Urinary bladder (tissue), 4 donors: ENCODE data around the gene FMN2. TPM values are rescaled to one million over a fixed set of nuclear protein-coding genes. Genes with fewer than 3 reads are reported as not detected.

Source experiments
- DNase-seq: peaks from one replicate; pipeline ENCODE4 v3.0.0-alpha.2; 2015; ENCODE audit errors: extremely low spot score
- H3K27ac ChIP-seq: one replicate; pipeline ENCODE4 v1.5.1; 2013; ENCODE audit warnings: low read depth, mild to moderate bottlenecking, moderate library complexity
- H3K36me3 ChIP-seq: one replicate; pipeline ENCODE4 v1.6.1; 2013; ENCODE audit warnings: mild to moderate bottlenecking, moderate library complexity; ENCODE audit not compliant: insufficient read depth
- H3K4me1 ChIP-seq: one replicate; pipeline ENCODE4 v1.6.1; 2013; ENCODE audit warnings: mild to moderate bottlenecking, moderate library complexity; ENCODE audit not compliant: insufficient read depth
- H3K4me3 ChIP-seq: one replicate; pipeline ENCODE4 v1.5.1; 2013; ENCODE audit warnings: low read depth, low read length
- WGBS: extraction: QIAGEN DNeasy Blood & Tissue Kit; methylation state at CpG from one replicate; pipeline ENCODE4 v1.1.7; 2013; 5-methylcytosine and 5-hydroxymethylcytosine counted together
- polyA plus RNA-seq: library from polyadenylated mRNA; stranded (reverse); fragments of 200-250 nt; gene quantifications from one replicate; pipeline ENCODE4 v1.2.3, GENCODE V29; 2013
- total RNA-seq: library from RNA; depleted of rRNA; stranded (reverse); fragments of >200 nt; gene quantifications from one replicate; pipeline ENCODE4 v1.2.3, GENCODE V29; 2014
- donor health status: healthy with polysubstance abuse.
- donor health status: healthy.

FMN2 gene
- total and polyA plus RNA-seq, 2 donors: 0.23 to 2.6 TPM

DNA sequence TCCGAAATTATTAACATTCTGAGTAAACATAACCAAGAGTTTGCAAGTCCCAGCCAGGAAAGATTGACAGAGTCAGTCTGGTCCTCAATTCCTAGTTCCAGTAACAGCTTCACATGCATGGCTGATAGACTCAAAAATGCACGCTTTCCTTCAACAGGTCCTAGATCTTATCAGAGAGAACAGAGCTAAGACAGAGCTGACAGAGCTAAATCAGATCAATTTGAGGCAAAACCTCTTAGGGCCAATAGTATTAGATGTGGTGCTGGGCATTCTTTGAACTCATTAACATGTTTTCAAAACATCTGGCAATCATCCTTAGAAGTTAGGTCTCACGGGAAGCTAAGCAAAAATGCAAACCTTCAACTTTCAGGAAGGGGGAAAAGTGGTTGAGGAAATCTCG lies 406.2 kb downstream of the FMN2 start:
- no peak overlapping the region for H3K27ac ChIP-seq
- H3K36me3 ChIP-seq: no peaks in the 10 kb centered on the region
- WGBS: 68% methylated on average over 4 of the region's 4 CpGs
- no peak for DNase-seq
- H3K4me1 ChIP-seq: no peaks in the 10 kb centered on the region
- H3K4me3 ChIP-seq: no peak overlapping the region

DNA sequence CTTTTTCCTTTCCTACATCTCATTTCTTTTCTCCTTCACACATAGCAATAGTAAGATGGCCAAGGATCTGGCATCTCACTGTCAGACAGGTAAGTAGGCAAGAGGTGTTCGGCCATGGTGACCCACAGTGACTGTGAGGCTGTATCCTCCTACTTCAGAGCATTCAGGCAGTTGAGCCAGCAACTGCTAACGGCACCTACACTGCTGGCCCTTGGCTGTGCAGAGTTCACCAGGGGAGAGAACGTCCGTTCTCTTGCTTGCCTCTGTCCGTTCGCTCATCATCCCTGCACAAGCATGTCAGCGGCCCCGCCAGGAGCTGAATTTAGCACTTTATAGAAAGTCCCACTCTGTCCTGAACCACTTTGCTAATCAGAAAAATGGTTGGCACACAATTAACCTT lies 406.7 kb downstream of the FMN2 start:
- Histone ChIP-seq H3K4me1 (no peaks in the 10 kb centered on the region), H3K36me3 (no peaks in the 10 kb centered on the region), H3K4me3 (no peak overlapping the region), H3K27ac (no peak overlapping the region)
- WGBS: 95% methylated on average over 8 of the region's 8 CpGs
- DNase-seq: no peak

DNA sequence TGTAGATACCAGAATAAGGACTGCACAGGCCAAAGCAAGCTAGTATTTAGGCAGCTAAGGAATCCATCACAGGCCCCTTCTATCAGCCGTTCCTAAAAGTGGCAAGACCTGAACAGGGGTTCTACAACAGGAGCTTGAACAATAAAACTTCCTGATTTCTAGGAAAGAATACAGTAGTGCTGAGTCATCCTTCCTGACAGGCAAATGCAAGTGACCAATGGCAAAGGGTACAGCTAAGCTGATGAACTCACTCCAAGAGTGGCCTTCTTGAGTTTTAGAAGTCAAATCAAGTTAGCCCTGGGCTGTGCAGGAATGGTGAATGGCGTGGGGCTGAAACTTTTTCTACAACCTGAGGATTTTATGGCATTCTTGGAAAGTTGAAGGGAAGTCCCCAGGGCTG lies 407.3 kb downstream of the FMN2 start:
- H3K4me3 ChIP-seq: no peak overlapping the region
- H3K36me3 ChIP-seq: no peaks in the 10 kb centered on the region
- WGBS: 73% methylated on average over 2 of the region's 2 CpGs
- no peak for DNase-seq
- no peaks in the 10 kb centered on the region for H3K4me1 ChIP-seq
- H3K27ac ChIP-seq: no peak overlapping the region

DNA sequence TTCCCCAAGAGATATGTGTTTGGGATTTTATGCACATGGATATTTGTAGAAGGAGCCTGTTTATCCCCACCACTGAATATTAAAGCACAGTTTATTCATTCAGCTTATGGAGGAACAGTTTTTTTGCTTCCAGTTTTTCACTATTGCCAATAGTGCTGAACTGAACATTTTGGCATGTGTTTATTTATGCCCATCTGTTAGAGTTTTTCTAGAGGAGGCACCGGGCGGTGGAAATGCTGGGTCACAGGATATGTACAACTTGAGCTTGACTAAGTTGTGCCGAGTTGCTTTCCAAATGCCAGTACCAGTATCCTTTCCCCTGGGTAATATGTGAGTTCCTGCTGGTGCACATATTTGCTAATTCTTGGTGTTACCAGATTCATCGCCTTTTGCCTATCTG lies 409.0 kb downstream of the FMN2 start:
- no peaks in the 10 kb centered on the region for H3K36me3 ChIP-seq
- no peak for DNase-seq
- no peak overlapping the region for H3K4me3 ChIP-seq
- no peak overlapping the region for H3K27ac ChIP-seq
- no peaks in the 10 kb centered on the region for H3K4me1 ChIP-seq
- 91% methylated on average over 4 of the region's 4 CpGs for WGBS

DNA sequence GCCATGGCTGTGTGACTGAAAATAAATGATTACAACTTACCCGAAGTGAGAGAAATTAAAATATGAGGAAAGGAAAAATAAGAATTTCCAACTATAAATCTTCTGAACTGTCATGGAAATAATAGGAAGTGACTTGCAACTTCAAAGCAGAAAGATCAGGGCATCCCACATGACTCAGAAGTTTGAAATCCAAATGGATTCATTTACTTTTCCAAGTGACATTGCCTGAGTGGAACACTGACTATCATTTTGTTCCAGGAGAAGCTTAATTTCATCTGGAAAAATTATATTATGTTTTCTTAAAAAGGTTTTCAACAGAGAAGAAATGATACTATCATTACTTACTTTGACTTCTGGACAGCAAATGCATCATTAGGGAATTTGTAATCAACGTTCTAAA lies 409.4 kb downstream of the FMN2 start:
- WGBS: 77% methylated on average over 2 of the region's 2 CpGs
- no peaks in the 10 kb centered on the region for H3K36me3 ChIP-seq
- H3K27ac ChIP-seq: no peak overlapping the region
- DNase-seq: no peak
- no peak overlapping the region for H3K4me3 ChIP-seq
- no peaks in the 10 kb centered on the region for H3K4me1 ChIP-seq

DNA sequence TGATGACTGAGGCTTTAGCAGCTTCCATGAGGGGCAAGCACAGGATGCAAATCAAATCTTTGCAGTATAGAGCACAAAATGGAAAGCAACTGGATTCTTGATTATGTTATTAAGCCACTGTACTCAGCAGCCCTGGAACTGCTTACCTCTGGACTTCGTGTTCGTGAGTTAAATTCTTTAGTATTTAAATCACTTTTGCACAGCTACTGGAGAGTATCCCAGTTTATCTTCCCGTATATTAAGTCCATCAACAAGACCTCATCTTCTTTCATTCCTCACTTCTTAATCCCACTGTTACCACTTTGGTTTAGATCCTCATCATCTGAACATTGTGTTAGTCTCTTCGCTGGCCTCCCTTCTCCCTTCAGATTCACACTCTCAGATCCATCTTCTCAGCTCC lies 411.4 kb downstream of the FMN2 start:
- no peaks in the 10 kb centered on the region for H3K4me1 ChIP-seq
- H3K36me3 ChIP-seq: no peaks in the 10 kb centered on the region
- H3K27ac ChIP-seq: no peak overlapping the region
- no peak overlapping the region for H3K4me3 ChIP-seq
- no peak for DNase-seq
- WGBS: 54% methylated on average over 4 of the region's 4 CpGs

DNA sequence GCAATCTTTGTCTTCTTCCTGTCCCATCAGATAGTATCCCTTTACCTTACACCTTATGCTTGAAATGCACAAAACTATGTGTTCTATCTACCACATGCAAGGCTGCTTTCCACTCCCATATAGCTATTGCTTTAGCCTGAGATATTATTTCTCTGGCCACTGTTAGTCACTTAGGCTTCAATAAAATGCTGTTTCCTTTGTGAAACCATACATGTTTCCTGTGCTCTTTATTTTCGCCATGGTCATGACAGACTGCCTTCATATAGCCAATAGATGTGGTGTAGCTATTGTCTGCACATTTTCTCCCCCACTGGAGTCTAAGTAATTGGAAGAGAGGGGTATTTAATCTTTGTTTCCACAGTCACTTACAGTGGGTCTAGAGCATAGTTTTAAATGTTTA lies 411.9 kb downstream of the FMN2 start:
- no peak for DNase-seq

DNA sequence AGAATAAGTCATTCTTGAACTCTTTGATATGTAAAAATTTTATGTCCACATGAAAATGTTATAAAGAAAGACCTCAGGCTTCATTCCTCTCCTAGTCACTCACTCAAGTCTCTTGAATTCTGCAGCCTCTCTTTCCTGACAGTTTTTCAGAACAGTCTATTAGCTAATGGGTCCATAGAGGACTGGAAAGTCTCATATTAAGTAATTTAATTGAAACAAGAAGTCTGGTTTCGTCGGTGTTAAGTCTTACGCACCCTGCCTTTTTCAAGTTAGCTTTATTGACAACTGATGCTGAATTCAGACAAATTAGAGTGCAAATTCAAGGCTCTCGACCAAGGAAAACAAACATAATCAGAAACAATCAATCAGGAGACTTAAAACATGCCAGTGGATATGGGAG lies 414.5 kb downstream of the FMN2 start:
- DNase-seq: no peak
- H3K4me1 ChIP-seq: no peaks in the 10 kb centered on the region
- H3K27ac ChIP-seq: no peak overlapping the region
- H3K36me3 ChIP-seq: no peaks in the 10 kb centered on the region
- no peak overlapping the region for H3K4me3 ChIP-seq
- whole genome bisulfite sequencing: 80% methylated on average over 4 of the region's 4 CpGs

More for the DNA sequence above, 411.9 kb downstream of the FMN2 start:
- 35% methylated on average over 1 of the region's 1 CpG for WGBS
- H3K4me3 ChIP-seq: no peak overlapping the region
- H3K27ac ChIP-seq: no peak overlapping the region
- H3K36me3 ChIP-seq: no peaks in the 10 kb centered on the region
- no peaks in the 10 kb centered on the region for H3K4me1 ChIP-seq

DNA sequence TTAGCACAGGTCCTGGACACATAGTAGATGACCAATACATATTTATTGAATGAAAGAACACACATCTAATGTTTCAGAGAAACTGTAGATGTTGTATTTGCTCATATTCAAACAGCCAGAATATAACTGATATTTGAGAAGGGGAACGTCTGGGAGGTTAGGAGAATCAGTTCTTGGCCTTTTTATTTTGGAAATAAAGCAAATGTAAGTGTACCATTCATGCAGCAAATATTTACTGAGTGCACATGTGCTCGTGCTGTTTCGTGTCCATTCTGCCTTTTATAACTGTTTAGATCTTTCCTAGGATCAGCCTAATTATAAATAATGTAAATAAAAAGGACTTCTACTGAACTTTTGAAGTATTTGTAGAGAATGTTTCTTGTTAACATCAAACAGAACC lies 416.5 kb downstream of the FMN2 start:
- 50% methylated on average over 3 of the region's 3 CpGs for WGBS
- H3K4me3 ChIP-seq: no peak overlapping the region

DNA sequence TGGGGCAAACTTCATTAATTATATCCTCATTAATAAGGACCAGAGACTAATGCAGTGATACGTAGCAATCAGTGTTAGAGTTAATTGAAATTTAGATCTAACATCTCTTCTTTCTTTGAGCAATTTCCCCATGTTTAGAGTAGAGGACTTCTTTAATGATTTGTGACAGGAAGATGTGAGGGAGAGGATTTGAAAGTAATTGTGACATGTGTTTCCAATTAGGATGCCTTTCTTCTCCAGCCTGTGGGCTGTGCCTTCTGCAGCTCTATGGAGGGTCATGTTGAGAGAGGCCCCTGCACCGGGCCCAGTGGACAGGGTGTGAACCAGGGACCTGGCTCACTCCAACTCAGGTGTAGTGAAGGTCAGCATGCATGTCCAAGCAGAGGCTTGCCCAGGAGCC lies 417.3 kb downstream of the FMN2 start:
- no peak overlapping the region for H3K27ac ChIP-seq
- H3K36me3 ChIP-seq: no peaks in the 10 kb centered on the region
- H3K4me1 ChIP-seq: no peaks in the 10 kb centered on the region
- DNase-seq: no peak
- WGBS: 63% methylated on average over 2 of the region's 2 CpGs
- H3K4me3 ChIP-seq: no peak overlapping the region

More for the DNA sequence above, 416.5 kb downstream of the FMN2 start:
- no peaks in the 10 kb centered on the region for H3K36me3 ChIP-seq
- no peaks in the 10 kb centered on the region for H3K4me1 ChIP-seq
- H3K27ac ChIP-seq: peak overlapping the region; percentile 10
- no peak for DNase-seq

DNA sequence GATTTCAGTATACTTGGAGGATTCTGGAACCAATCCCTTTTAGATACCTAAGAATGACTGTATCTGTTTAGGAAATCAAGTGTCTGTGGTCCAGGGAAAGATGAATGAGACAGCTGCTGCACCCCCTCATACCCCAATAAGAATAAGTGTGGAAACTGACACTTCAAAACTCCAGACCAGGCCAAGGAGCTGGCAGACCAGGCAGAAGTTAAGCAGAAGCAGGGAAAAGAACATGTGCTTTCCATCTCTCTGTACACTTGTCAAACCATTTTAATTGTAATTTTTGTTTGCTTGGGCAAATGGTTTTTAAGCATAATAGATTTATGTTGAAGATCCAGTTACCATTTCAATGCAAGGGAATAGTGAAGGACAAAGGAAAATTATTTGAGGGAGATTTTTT lies 420.1 kb downstream of the FMN2 start:
- DNase-seq: no peak
- no peak overlapping the region for H3K27ac ChIP-seq
- no peak overlapping the region for H3K4me3 ChIP-seq
- H3K4me1 ChIP-seq: no peaks in the 10 kb centered on the region
- no peaks in the 10 kb centered on the region for H3K36me3 ChIP-seq

DNA sequence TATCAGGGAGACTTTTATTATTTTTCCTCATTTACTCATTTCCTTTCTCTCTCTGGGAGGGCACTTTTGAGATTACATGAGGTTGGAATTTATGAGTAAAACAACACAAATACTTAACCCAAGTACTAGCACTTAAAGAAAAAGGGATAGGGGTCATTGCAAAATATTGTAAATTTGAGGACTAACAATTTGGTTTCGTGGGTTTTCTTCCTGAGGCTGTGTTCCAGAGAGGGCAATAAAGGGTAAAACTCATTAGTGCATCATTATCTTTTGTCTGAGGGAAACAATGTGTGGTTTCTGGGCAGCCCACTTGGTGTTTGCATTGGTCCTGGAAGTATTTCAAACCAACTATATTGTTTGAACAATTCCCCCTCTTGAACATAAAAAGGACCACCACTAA lies 423.8 kb downstream of the FMN2 start:
- no peak overlapping the region for H3K4me3 ChIP-seq
- no peak overlapping the region for H3K27ac ChIP-seq
- WGBS: 68% methylated on average over 1 of the region's 1 CpG
- DNase-seq: no peak
- no peaks in the 10 kb centered on the region for H3K4me1 ChIP-seq
- H3K36me3 ChIP-seq: no peaks in the 10 kb centered on the region

DNA sequence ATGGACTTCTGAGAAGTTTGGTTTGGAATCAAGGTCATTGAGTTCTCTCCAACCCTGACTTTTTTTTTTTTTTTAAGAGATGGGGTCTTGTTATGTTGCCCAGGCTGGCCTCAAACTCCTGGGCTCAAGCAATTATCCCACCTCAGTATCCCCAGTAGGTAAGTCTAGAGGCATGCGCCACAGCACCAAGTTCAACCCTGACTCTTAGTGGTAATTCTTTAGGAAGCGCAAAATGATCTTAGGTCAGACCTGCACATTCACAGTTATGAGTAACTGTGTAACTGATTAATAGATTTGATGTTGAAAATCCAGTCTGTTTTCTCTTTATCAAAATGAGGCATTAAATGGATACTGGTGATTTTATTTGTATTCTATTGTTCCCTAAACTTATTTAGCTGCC lies 424.4 kb downstream of the FMN2 start:
- WGBS: 97% methylated on average over 2 of the region's 2 CpGs
- no peak overlapping the region for H3K4me3 ChIP-seq
- no peaks in the 10 kb centered on the region for H3K36me3 ChIP-seq
- no peak overlapping the region for H3K27ac ChIP-seq
- no peaks in the 10 kb centered on the region for H3K4me1 ChIP-seq
- no peak for DNase-seq

DNA sequence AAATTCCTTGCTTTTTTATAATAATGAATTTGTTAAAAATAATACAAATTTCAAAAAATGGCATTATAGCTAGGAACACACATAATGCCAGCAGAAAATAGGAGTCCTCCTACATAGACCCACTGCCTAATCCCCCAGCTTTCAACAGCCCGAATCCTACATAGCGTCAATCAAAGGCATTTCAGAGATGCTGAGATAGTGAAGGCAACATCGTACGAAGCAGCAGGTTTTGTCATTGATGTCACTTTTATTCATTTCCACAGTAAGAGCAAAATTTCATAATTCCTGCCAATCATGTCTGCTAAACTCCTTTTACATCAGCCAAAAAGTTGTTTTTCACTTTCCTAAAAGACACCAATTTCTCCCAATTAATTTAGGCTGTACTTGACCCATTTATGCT lies 426.2 kb downstream of the FMN2 start:
- no peak for DNase-seq

DNA sequence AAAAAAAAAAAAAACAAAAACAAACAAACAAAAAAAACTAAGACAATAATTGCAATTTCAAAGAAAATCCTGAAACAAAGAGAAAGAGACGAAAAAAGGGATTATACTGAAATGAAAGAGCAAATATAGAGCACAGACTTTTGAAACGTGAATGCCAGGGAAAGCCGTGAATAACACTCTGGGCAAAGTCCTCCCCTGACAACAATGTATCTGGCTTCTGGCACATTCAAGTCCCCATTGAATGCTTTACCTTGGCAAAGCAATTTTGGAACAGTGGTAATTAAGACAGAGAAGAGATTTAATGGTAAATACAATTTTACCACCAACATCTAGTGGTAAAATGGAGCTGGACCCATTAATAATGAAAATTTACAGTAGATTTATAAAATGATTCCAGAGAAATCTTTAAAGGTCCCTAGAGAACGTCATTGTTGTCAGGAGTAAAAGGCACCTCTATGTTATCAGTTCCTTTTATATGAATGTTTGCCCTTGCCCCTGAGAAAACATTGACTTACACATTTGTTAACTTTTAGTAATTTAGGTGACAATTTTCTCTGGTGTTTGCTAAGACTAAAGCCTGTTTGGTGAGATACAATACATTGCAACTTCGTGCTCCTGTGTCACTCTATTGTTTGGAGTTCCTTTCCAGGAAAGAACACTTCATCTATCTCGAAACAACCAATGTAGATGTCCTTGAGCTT lies 430.6 kb downstream of the FMN2 start:
- Histone ChIP-seq H3K4me3 (no peak overlapping the region), H3K36me3 (no peaks in the 10 kb centered on the region), H3K27ac (no peak overlapping the region), H3K4me1 (no peaks in the 10 kb centered on the region)
- no peak for DNase-seq
- WGBS: 84% methylated on average over 6 of the region's 6 CpGs

More for the DNA sequence above, 426.2 kb downstream of the FMN2 start:
- no peak overlapping the region for H3K27ac ChIP-seq
- H3K4me1 ChIP-seq: no peaks in the 10 kb centered on the region
- whole genome bisulfite sequencing: 87% methylated on average over 4 of the region's 4 CpGs
- H3K4me3 ChIP-seq: no peak overlapping the region
- H3K36me3 ChIP-seq: no peaks in the 10 kb centered on the region
